PC-9 (cell line): ENCODE data around the gene TBC1D5. TPM values are rescaled to one million over a fixed set of nuclear protein-coding genes. Genes with fewer than 3 reads are reported as not detected.

ENCODE experiments used
- BruUV-seq: library from RNA; stranded (reverse); fragments of 400-500 nt; replicated peaks from 2 replicates; lab custom pipeline; 2021; lab: Mats Ljungman, UMichigan
- CTCF ChIA-PET: fragments of 300-600 bp; sonication (Branson Sonifier 250); formaldehyde crosslinking; loops from one replicate; lab custom pipeline; 2022; ENCODE audit warnings: antibody characterized with exemption; lab: Charles Lee
- POLR2A ChIA-PET: fragments of 300-600 bp; sonication (Branson Sonifier 250); formaldehyde crosslinking; loops from one replicate; lab custom pipeline; 2022; ENCODE audit warnings: antibody characterized with exemption; ENCODE audit not compliant: unreplicated experiment; lab: Charles Lee
- DNase-seq, 2 experiments: peaks; one replicate each; pipeline versions ENCODE4 v3.0.0 to v3.0.0-alpha.2; 2015 to 2022; ENCODE audit warnings: mixed read lengths in 1 of 2
- H2AFZ ChIP-seq: fragments of 200-600 bp; sonication (generic); 2 replicates; pipeline ENCODE4 v1.8.1; 2017; ENCODE audit warnings: antibody characterized with exemption
- H3F3A ChIP-seq: fragments of 200-600 bp; sonication (generic); 2 replicates; pipeline ENCODE4 v1.8.1; 2017; ENCODE audit warnings: antibody characterized with exemption, mild to moderate bottlenecking, low read depth; ENCODE audit not compliant: insufficient read depth
- H3K27ac ChIP-seq: fragments of 200-600 bp; sonication (generic); 2 replicates; pipeline ENCODE4 v1.6.1; 2016; ENCODE audit warnings: mixed run types
- H3K27me3 ChIP-seq: fragments of 200-600 bp; sonication (generic); 2 replicates; pipeline ENCODE4 v1.6.1; 2016; ENCODE audit warnings: low read depth, mixed run types; ENCODE audit not compliant: insufficient read depth
- H3K36me3 ChIP-seq: fragments of 200-600 bp; sonication (generic); 2 replicates; pipeline ENCODE4 v1.6.1; 2016; ENCODE audit warnings: low read depth, mixed run types
- H3K4me1 ChIP-seq: fragments of 200-600 bp; sonication (generic); replicated peaks from 2 replicates; pipeline ENCODE4 v1.6.1; 2016; ENCODE audit warnings: mixed run types; ENCODE audit not compliant: insufficient read depth
- H3K4me2 ChIP-seq: fragments of 200-600 bp; sonication (generic); 2 replicates; pipeline ENCODE4 v1.6.1; 2017; ENCODE audit warnings: mixed run types
- H3K4me3 ChIP-seq: fragments of 200-600 bp; sonication (generic); 2 replicates; pipeline ENCODE4 v1.6.1; 2016; ENCODE audit warnings: mixed run types
- H3K79me2 ChIP-seq: fragments of 200-600 bp; sonication (generic); 2 replicates; pipeline ENCODE4 v1.6.1; 2017; ENCODE audit warnings: low read depth, mixed run types
- H3K9me2 ChIP-seq: fragments of 200-600 bp; sonication (generic); 2 replicates; pipeline ENCODE4 v1.8.1; 2017; ENCODE audit warnings: mild to moderate bottlenecking; ENCODE audit not compliant: insufficient read depth
- H3K9me3 ChIP-seq: fragments of 200-600 bp; sonication (generic); 2 replicates; pipeline ENCODE4 v1.8.1; 2016; ENCODE audit warnings: low read depth; ENCODE audit not compliant: insufficient read depth
- H4K20me1 ChIP-seq: fragments of 200-600 bp; sonication (generic); 2 replicates; pipeline ENCODE4 v1.8.1; 2017; ENCODE audit not compliant: insufficient read depth
- EZH2 ChIP-seq: fragments of 200-600 bp; sonication (generic); IDR thresholded peaks from 2 replicates; pipeline ENCODE4 v1.8.0; 2017; ENCODE audit warnings: antibody characterized with exemption, low read depth
- intact Hi-C: fragments of 100-400 bp; cut with micrococcal nuclease; formaldehyde crosslinking; loops from one replicate; pipeline ENCODE4 v1.10.0; 2022; ENCODE audit not compliant: unreplicated experiment
- total RNA-seq: library from RNA; stranded (reverse); gene quantifications from 2 replicates; pipeline ENCODE4 v1.2.3, GENCODE V29; 2021
- TF ChIP-seq, protein P1 (sequence below): fragments of 200-600 bp; sonication (generic); conservative IDR thresholded peaks from 2 replicates; pipeline ENCODE4 v1.6.1; 2017; ENCODE audit warnings: mixed run types, antibody characterized with exemption, mild to moderate bottlenecking, moderate library complexity

The TBC1D5 gene
- total RNA-seq, 1 experiment from 2014 or later: 54.0 TPM

GRCh38 chr3:17360991-17361390 lies 381.4 kb downstream of the TBC1D5 start:
- H3K79me2 ChIP-seq: no peaks in the 10 kb centered on the region
- H3K27ac ChIP-seq: no peak overlapping the region
- H3K4me3 ChIP-seq: no peak overlapping the region
- no peaks in the 10 kb centered on the region for H3K36me3 ChIP-seq
- peaks cover 2% of the 10 kb centered on the region; the same call in 1 of the 2 replicates for H3F3A ChIP-seq
- H3K4me2 ChIP-seq: no peak overlapping the region
- intact Hi-C loops: no loop called here
- H3K9me2 ChIP-seq: 0 out of 2 replicates have a peak, but pooled peaks cover 4% of the 10 kb centered on the region
- no peaks in the 10 kb centered on the region for H3K27me3 ChIP-seq
- TF ChIP-seq EZH2: no peak
- TF ChIP-seq, protein P1, sequence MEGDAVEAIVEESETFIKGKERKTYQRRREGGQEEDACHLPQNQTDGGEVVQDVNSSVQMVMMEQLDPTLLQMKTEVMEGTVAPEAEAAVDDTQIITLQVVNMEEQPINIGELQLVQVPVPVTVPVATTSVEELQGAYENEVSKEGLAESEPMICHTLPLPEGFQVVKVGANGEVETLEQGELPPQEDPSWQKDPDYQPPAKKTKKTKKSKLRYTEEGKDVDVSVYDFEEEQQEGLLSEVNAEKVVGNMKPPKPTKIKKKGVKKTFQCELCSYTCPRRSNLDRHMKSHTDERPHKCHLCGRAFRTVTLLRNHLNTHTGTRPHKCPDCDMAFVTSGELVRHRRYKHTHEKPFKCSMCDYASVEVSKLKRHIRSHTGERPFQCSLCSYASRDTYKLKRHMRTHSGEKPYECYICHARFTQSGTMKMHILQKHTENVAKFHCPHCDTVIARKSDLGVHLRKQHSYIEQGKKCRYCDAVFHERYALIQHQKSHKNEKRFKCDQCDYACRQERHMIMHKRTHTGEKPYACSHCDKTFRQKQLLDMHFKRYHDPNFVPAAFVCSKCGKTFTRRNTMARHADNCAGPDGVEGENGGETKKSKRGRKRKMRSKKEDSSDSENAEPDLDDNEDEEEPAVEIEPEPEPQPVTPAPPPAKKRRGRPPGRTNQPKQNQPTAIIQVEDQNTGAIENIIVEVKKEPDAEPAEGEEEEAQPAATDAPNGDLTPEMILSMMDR: no peak
- BruUV-seq: no TSS peak
- ChIA-PET CTCF (no interaction called here), POLR2A (no interaction called here)
- no peaks in the 10 kb centered on the region for H3K4me1 ChIP-seq
- H3K9me3 ChIP-seq: no peaks in the 10 kb centered on the region
- no peak overlapping the region for H2AFZ ChIP-seq
- H4K20me1 ChIP-seq: no peaks in the 10 kb centered on the region
- no peak for DNase-seq

GRCh38 chr3:17359911-17360310 lies 382.5 kb downstream of the TBC1D5 start:
- ChIA-PET CTCF (no interaction called here), POLR2A (no interaction called here)
- Histone ChIP-seq H3K9me2 (0 out of 2 replicates have a peak, but pooled peaks cover 4% of the 10 kb centered on the region), H3K27me3 (no peaks in the 10 kb centered on the region), H3K4me1 (no peaks in the 10 kb centered on the region), H3K79me2 (no peaks in the 10 kb centered on the region), H3K9me3 (no peaks in the 10 kb centered on the region), H4K20me1 (no peaks in the 10 kb centered on the region), H3K27ac (no peak overlapping the region), H3K4me3 (no peak overlapping the region), H3K4me2 (no peak overlapping the region), H3K36me3 (no peaks in the 10 kb centered on the region), H2AFZ (no peak overlapping the region), H3F3A (peaks cover 2% of the 10 kb centered on the region; the same call in 1 of the 2 replicates)
- DNase-seq: no peak
- intact Hi-C loops: no loop called here
- TF ChIP-seq EZH2: no peak
- TF ChIP-seq, protein P1: no peak
- BruUV-seq: no TSS peak

DNA sequence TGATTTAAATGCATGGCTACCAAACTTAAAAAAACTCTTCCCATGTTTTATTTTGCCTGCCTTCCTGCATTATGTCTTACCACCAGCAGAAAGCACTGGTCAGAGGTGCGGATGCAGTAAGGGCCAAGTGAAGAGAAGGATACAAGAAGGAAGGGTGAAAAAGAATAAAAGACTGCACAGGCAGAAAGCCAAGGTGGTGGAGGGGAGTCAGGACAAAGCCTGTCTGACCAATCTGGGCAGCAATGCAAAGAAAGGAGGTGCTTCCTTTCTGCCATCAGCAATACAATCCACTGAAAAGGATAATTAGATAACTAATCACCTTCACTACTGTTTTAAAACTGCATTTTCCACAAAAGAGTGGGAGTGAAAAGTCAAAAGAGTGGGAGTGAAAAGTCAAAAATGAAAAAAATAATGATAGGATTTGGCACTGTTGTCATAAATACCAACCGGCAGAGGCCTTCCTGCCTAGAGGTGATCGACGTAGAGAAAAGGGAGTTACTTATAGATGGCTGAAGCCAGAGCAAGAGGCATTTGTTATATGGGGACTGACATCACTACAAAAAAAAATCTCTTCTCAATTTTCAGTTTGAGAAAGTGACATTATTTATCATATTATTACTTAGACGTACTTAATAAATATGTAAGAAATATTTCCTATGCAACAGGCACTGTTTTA lies 385.3 kb downstream of the TBC1D5 start:
- H3F3A ChIP-seq: no peaks in the 10 kb centered on the region; the same call in 1 of the 2 replicates
- no peak overlapping the region for H3K4me3 ChIP-seq
- H3K79me2 ChIP-seq: no peaks in the 10 kb centered on the region
- H4K20me1 ChIP-seq: no peaks in the 10 kb centered on the region
- POLR2A ChIA-PET: no interaction called here
- DNase-seq: no peak
- H3K4me1 ChIP-seq: no peaks in the 10 kb centered on the region
- H3K36me3 ChIP-seq: no peaks in the 10 kb centered on the region
- TF ChIP-seq, protein P1: no peak
- TF ChIP-seq EZH2: no peak
- H3K27me3 ChIP-seq: no peaks in the 10 kb centered on the region
- H3K9me3 ChIP-seq: no peaks in the 10 kb centered on the region
- H3K4me2 ChIP-seq: no peak overlapping the region
- CTCF ChIA-PET: no interaction called here
- no TSS peak for BruUV-seq
- H2AFZ ChIP-seq: no peak overlapping the region
- 0 out of 2 replicates have a peak, but pooled peaks cover 4% of the 10 kb centered on the region for H3K9me2 ChIP-seq
- intact Hi-C loops: no loop called here
- no peak overlapping the region for H3K27ac ChIP-seq
